BLaER1 (cell line): ENCODE results near the gene CLDN22.

Experiments
- H3K27ac ChIP-seq: shearing (Covaris generic); formaldehyde crosslinking; 2 replicates; pipeline ENCODE4 v1.8.1; 2022
- H3K27me3 ChIP-seq: shearing (Covaris generic); formaldehyde crosslinking; 2 replicates; pipeline ENCODE4 v1.8.1; 2022
- H3K36me3 ChIP-seq: shearing (Covaris generic); formaldehyde crosslinking; 2 replicates; pipeline ENCODE4 v1.8.1; 2022
- H3K4me1 ChIP-seq: shearing (Covaris generic); formaldehyde crosslinking; 2 replicates; pipeline ENCODE4 v1.8.1; 2022
- H3K4me2 ChIP-seq: shearing (Covaris generic); formaldehyde crosslinking; 2 replicates; pipeline ENCODE4 v1.8.1; 2022
- H3K4me3 ChIP-seq: shearing (Covaris generic); formaldehyde crosslinking; 2 replicates; pipeline ENCODE4 v1.8.1; 2022
- H3K9ac ChIP-seq: shearing (Covaris generic); formaldehyde crosslinking; 2 replicates; pipeline ENCODE4 v1.8.1; 2022
- H3K9me3 ChIP-seq: shearing (Covaris generic); formaldehyde crosslinking; 2 replicates; pipeline ENCODE4 v1.8.1; 2022
- H4K20me1 ChIP-seq: shearing (Covaris generic); formaldehyde crosslinking; 2 replicates; pipeline ENCODE4 v1.8.1; 2022
- Cebpa-rat ChIP-seq: shearing (Covaris generic); IDR thresholded peaks from 2 replicates; pipeline ENCODE4 v1.8.1; 2022

The CLDN22 gene

GRCh38 chr4:183347566-183347965 lies 27.5 kb upstream of the CLDN22 start:
- Histone ChIP-seq H4K20me1 (no peaks in the 10 kb centered on the region), H3K9me3 (no peaks in the 10 kb centered on the region), H3K4me2 (no peak overlapping the region), H3K36me3 (no peaks in the 10 kb centered on the region), H3K27me3 (no peaks in the 10 kb centered on the region), H3K27ac (no peak overlapping the region), H3K4me3 (no peak overlapping the region), H3K4me1 (peaks cover 33% of the 10 kb centered on the region), H3K9ac (no peak overlapping the region)
- TF ChIP-seq Cebpa-rat: no peak

DNA sequence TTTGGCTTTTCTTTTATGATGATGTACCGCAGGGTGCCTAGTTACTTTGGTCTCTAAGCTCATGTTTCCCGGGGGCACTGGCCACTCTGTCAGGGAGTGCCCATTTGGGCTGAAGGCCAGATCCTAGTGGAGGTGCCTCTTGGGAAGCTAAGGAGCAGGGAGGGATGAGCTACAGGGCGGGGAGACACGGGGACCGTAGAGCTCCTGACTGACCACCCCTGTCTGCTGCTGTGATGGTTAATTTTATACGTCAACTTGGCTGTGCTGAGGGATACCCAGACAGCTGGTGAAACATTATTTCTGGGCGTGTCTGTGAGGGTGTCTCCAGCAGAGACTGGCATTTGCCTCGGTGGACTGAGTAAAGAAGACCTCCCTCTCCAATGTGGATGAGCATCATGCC lies 27.1 kb upstream of the CLDN22 start:
- no peak for TF ChIP-seq Cebpa-rat
- no peak overlapping the region for H3K27ac ChIP-seq
- no peaks in the 10 kb centered on the region for H3K36me3 ChIP-seq
- H3K4me2 ChIP-seq: no peak overlapping the region
- H3K27me3 ChIP-seq: no peaks in the 10 kb centered on the region
- no peaks in the 10 kb centered on the region for H3K9me3 ChIP-seq
- peaks cover 37% of the 10 kb centered on the region for H3K4me1 ChIP-seq
- H3K9ac ChIP-seq: no peak overlapping the region
- H3K4me3 ChIP-seq: no peak overlapping the region
- H4K20me1 ChIP-seq: no peaks in the 10 kb centered on the region

GRCh38 chr4:183345261-183345660 lies 25.2 kb upstream of the CLDN22 start:
- Histone ChIP-seq H3K9ac (no peak overlapping the region), H3K4me1 (peaks cover 40% of the 10 kb centered on the region)

GRCh38 chr4:183344523-183345255 lies 24.6 kb upstream of the CLDN22 start:
- TF ChIP-seq Cebpa-rat: no peak

More at GRCh38 chr4:183345261-183345660, 25.2 kb upstream of the CLDN22 start:
- Histone ChIP-seq H3K36me3 (no peaks in the 10 kb centered on the region), H3K27ac (no peak overlapping the region), H3K4me2 (peak overlapping the region; percentile 92), H4K20me1 (no peaks in the 10 kb centered on the region), H3K27me3 (no peaks in the 10 kb centered on the region), H3K4me3 (no peak overlapping the region), H3K9me3 (no peaks in the 10 kb centered on the region)
- no peak for TF ChIP-seq Cebpa-rat

DNA sequence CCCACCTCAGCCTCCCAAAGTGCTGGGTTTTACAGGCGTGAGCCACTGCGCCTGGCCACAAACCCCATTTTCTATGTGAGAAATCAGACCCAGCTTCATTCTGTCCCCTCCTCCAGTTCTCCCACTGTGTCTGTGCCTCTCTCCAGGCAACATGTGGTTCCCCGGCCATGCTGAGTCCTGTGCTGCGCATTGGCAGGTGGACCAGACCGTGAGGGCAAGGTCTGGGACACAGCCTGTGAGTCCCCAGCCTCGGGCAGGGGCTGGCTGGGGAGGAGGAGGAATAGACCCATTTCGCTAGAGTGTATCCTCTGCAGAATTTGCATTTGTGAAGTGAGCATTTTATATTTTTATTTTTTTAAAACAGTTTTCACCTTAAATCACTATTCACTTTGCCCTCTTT lies 23.7 kb upstream of the CLDN22 start:
- TF ChIP-seq Cebpa-rat: no peak
- Histone ChIP-seq H3K27ac (peak overlapping the region; percentile 88; the same call in 1 of the 2 replicates), H3K9me3 (no peaks in the 10 kb centered on the region), H3K4me2 (peak overlapping the region; percentile 92), H4K20me1 (no peaks in the 10 kb centered on the region), H3K36me3 (no peaks in the 10 kb centered on the region), H3K4me3 (peak overlapping the region; percentile 59; the same call in 1 of the 2 replicates), H3K27me3 (no peaks in the 10 kb centered on the region), H3K4me1 (peaks cover 40% of the 10 kb centered on the region), H3K9ac (no peak overlapping the region)

More at GRCh38 chr4:183344523-183345255, 24.6 kb upstream of the CLDN22 start:
- no peaks in the 10 kb centered on the region for H3K36me3 ChIP-seq
- H4K20me1 ChIP-seq: no peaks in the 10 kb centered on the region
- H3K27me3 ChIP-seq: no peaks in the 10 kb centered on the region
- no peak overlapping the region for H3K9ac ChIP-seq
- no peaks in the 10 kb centered on the region for H3K9me3 ChIP-seq
- H3K4me3 ChIP-seq: no peak overlapping the region
- peak overlapping the region; percentile 92 for H3K4me2 ChIP-seq
- H3K27ac ChIP-seq: peak overlapping the region; percentile 30; the same call in 1 of the 2 replicates
- H3K4me1 ChIP-seq: peaks cover 40% of the 10 kb centered on the region

GRCh38 chr4:183342541-183343533 lies 22.8 kb upstream of the CLDN22 start:
- H3K9ac ChIP-seq: peak overlapping the region; percentile 71
- peaks cover 49% of the 10 kb centered on the region for H3K4me1 ChIP-seq
- no peaks in the 10 kb centered on the region for H3K9me3 ChIP-seq
- TF ChIP-seq Cebpa-rat: no peak
- H4K20me1 ChIP-seq: no peaks in the 10 kb centered on the region
- peak overlapping the region; percentile 88 for H3K27ac ChIP-seq
- H3K4me2 ChIP-seq: peak overlapping the region; percentile 92
- no peaks in the 10 kb centered on the region for H3K36me3 ChIP-seq
- H3K4me3 ChIP-seq: peak overlapping the region; percentile 59
- no peaks in the 10 kb centered on the region for H3K27me3 ChIP-seq

DNA sequence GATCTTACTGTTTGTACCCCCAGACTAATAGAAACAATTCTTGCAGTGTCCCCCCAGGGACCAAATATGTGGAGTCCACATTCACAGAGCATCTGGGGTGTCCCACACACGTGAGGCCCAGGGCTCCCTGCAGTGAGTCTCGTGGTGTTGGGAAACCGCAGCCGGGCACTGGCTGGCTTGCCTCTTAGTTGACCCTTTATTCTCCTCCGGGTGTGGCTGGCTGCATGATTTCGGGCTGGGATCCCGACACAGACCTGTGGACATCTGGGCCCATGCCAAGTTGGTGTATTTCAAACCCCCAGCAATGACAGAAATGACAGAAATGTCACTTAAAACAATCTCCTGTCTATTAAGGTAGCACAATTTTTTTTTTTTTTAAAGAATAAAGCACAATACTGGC lies 17.8 kb upstream of the CLDN22 start:
- H4K20me1 ChIP-seq: no peaks in the 10 kb centered on the region
- H3K4me2 ChIP-seq: peak overlapping the region; percentile 86
- no peaks in the 10 kb centered on the region for H3K27me3 ChIP-seq
- no peaks in the 10 kb centered on the region for H3K36me3 ChIP-seq
- no peaks in the 10 kb centered on the region for H3K9me3 ChIP-seq
- H3K4me1 ChIP-seq: peaks cover 40% of the 10 kb centered on the region
- TF ChIP-seq Cebpa-rat: no peak
- H3K4me3 ChIP-seq: 0 out of 2 replicates have a peak overlapping the region, but pooled peaks have one; percentile 14
- peak overlapping the region; percentile 55; the same call in 1 of the 2 replicates for H3K27ac ChIP-seq
- peak overlapping the region; percentile 45; the same call in 1 of the 2 replicates for H3K9ac ChIP-seq

- no peak for TF ChIP-seq Cebpa-rat
- Histone ChIP-seq H3K36me3 (no peaks in the 10 kb centered on the region), H3K9ac (peak overlapping the region; percentile 45; the same call in 1 of the 2 replicates), H3K27me3 (no peaks in the 10 kb centered on the region), H3K4me1 (peaks cover 37% of the 10 kb centered on the region), H3K9me3 (no peaks in the 10 kb centered on the region), H4K20me1 (no peaks in the 10 kb centered on the region), H3K4me2 (peak overlapping the region; percentile 86), H3K27ac (peak overlapping the region; percentile 55; the same call in 1 of the 2 replicates), H3K4me3 (0 out of 2 replicates have a peak overlapping the region, but pooled peaks have one; percentile 14)
Measured at GRCh38 chr4:183337349-183337748, 17.3 kb upstream of the CLDN22 start.

DNA sequence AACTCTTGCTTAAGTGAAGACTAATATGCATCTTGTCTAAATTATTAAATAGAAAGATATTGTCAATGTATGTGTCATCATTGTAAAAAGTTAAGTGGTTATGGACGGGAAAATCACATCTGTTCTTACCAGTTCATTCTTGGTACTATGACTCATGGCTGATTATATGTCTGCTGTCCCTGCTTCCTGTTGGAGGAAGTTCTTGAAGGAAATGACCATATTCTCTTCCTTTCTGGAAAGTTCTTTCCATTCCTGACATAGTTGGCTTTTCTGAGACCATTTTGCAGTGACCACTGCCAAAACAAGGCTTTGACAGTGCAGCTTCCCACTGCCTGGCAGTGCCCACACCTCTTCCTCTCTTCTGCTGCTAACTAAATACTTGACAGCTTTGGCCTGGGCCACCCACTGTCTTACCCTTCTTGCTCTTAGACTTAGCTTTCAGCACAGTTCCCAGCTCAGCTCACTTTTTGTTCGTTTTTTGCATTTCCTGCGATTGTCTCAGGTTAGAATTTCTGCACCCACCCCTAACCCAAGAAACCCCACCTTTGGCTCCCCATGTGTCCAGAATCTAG lies 15.4 kb upstream of the CLDN22 start:
- no peaks in the 10 kb centered on the region for H3K36me3 ChIP-seq
- H3K9ac ChIP-seq: no peak overlapping the region
- H3K4me3 ChIP-seq: no peak overlapping the region
- H3K9me3 ChIP-seq: no peaks in the 10 kb centered on the region
- no peak overlapping the region for H3K27ac ChIP-seq
- H3K27me3 ChIP-seq: no peaks in the 10 kb centered on the region
- TF ChIP-seq Cebpa-rat: no peak
- no peaks in the 10 kb centered on the region for H4K20me1 ChIP-seq
- H3K4me2 ChIP-seq: peak overlapping the region; percentile 43; the same call in 1 of the 2 replicates
- peaks cover 32% of the 10 kb centered on the region for H3K4me1 ChIP-seq
